GM19324 (cell line): ENCODE results near the gene CRYGN.

Experiments used
- ATAC-seq: cut with Tn5 transposase; IDR thresholded peaks from one replicate; pipeline ENCODE4 v1.9.1; 2021; ENCODE audit warnings: mild to moderate bottlenecking, moderate library complexity; ENCODE audit not compliant: unreplicated experiment, low FRiP score

CRYGN gene

DNA sequence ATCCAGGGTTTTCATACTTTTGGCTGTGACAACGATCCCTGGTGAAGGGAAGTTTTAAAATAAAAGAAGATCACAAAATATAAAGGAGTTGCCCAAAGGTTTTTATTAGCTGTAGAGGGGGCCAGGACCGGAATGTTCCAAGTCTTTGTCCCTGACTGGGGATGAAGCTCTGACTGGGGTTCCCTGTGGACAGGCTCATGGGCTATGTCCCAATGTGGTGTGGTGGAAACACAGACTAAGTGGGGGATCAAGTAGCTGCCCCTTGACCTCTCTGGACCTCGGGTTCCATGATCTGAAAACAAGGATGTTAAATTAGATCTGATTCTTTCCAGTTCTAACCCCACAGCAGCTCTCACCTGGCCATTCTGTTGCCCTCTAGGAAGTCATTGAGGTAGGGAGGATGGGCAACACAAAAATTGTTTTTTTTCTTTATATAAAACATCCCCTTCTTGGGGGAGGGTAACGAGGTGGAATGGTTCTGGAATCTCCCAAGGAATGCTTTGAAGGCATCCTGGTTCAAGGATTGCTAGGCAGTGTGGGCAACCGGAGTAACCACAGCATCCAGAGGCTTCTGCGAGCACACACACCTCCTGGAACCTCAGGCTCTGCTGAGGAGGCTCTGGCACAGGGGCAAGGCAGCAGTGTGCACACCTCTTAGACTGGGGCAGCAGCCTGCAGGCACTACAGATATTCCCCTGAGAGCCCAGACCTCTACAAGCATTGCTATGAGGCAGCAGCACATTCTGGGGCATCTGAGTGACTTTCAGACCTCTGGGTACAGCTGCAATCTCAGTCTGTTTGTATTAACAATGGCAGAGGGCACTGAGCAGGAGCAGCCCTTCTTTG, 21.4 kb upstream of the CRYGN start:
- ATAC-seq = no peak

- no peak for ATAC-seq
These were observed 20.5 kb upstream of the CRYGN start for GRCh38 chr7:151460474-151460855.

DNA sequence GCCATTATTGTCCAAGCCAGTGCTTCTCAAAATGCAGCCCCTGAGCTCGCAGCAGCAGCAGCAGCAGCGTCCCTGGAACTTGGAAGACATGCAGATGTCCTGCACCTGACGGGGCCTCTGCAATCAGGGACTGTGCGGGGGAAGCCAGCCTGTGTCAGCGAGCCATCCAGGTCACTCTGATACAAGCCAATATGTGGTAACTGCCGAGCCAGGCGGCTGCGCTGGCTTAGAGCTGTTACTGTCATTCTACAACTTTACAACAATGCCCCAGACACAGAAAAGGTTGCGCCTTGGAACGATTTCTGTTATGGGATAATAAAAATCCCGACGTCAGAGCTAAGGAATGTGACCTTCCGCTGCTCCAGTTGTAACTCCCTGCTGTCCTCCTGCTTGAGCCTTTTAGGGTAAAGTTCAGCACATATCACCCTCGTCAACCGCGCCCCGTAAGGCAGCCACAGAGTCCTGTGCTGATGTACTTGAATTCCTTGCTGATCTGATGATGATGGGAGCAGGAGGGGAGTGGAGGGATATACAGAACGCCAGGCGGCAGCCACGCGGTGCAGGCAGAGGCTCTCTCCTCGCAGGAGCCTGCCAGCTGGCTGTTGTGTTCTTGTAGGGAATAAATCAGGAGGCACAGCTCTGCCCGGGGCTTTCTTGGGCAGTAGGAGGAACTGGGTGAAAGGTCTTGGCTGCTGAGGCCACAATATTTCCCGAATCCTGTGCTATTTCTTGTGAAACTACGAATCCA, 20.0 kb upstream of the CRYGN start:
- no peak for ATAC-seq

DNA sequence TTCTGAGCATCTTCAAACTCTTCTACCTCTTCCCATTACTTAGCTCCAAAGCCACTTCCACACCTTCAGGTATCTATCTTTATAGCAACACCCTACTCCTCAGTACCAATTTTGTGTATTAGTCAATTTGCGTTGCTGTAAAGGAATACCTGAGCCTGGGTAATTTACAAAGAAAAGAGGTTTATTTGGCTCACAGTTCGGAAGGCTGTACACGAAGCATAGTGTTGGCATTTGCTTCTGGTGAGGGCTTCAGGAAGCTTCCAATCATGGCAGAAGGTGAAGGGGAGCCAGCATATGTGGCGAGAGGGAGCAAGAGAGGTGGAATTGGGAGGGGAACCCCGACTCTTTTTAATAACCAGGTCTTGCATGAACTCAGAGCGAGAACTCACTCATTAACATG, 17.6 kb upstream of the CRYGN start:
- ATAC-seq = no peak

GRCh38 chr7:151456782-151457181, 16.8 kb upstream of the CRYGN start:
- no peak for ATAC-seq

- no peak for ATAC-seq
These were observed 16.3 kb upstream of the CRYGN start for GRCh38 chr7:151456276-151456675.

DNA sequence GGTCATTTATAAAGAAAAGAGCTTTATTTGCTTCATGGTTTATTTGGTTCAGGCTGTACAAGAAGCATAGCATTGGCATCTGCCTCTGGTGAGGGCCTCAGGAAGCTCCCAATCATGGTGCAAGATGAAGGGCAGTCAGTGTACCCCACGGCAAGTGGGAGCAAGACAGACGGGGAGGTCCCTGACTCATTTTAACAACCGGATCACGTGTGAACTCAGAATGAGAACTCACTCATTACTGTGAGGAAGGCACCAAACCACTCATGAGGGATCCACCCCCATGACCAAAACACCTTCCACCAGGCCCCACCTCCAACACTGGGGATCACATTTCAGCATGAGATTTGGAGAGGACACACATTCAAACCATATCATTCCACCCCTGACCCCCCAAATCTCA, 15.7 kb upstream of the CRYGN start:
- ATAC-seq = no peak

GRCh38 chr7:151454932-151455530, 15.1 kb upstream of the CRYGN start:
- no peak for ATAC-seq

DNA sequence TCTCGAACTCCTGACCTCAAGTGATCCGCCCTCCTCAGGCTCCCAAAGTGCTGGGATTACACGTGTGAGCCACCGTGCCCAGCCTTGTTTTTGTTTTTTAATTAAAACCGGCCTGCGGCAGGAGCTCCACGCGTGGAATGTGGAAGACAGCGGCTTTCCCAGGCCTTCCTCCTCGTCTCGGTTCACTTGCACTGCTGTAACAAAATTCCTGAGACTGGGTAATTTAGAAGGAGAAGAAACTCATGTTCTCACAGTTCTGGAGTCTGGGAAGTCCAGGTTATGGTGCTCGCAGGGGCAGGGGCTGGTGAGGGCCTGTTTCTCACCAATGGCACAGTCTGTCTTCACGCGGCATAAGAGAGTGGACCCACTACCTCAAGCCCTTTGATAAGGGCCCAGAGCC, 14.4 kb upstream of the CRYGN start:
- ATAC-seq = no peak

DNA sequence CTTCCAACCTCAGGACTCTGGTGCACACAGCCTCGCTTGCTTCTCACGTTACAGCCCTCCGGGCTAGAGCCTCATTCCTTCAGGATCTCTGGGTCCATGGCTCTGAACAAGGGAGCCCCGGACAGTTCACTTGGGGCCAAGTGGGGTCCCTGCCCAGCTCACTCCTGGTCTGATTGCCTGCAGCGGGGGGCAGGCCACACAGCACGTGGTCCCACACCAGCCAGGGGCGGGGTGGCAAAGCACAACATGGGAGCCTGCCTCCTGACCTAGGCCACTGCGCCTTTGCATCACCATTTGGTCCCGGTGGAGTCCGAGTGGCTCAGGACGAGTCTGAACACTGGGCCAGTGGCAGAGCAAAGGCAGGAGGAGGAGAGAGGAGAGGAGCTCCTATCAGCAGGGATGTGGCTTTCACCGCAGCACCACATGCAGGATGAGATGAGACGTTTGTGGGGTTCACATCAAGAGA, 13.4 kb upstream of the CRYGN start:
- ATAC-seq = no peak

DNA sequence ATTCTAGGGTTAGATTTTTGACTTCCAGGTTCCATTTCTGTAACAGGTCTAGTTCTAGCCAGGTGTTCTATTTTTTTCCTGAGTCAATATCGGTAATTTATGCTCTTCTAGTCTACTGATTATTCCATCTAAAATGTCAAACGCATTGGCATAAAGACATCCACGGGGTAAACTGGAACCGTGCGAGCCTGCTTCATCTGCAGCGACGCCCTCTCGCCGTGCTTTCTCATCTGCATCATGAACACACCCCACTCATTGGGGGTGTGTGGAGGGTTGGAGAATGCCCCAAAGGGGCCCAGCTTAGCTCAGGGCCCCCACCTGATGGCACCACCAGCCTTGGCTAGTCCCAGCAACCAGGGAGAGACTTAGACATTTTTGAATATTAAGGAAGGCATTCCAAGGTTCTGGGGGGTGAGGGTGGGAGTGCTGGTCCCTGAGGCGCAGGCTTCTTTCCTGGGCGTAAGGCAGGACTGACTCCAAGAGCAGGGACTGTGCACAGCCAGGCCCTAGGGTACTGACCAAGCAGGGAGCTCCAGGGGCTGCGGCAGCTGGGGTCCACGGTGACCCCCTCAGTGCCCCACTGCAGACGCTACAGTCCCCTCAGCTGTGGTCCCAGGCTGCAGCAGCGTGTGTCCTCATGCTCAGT, 12.9 kb upstream of the CRYGN start:
- no peak for ATAC-seq

DNA sequence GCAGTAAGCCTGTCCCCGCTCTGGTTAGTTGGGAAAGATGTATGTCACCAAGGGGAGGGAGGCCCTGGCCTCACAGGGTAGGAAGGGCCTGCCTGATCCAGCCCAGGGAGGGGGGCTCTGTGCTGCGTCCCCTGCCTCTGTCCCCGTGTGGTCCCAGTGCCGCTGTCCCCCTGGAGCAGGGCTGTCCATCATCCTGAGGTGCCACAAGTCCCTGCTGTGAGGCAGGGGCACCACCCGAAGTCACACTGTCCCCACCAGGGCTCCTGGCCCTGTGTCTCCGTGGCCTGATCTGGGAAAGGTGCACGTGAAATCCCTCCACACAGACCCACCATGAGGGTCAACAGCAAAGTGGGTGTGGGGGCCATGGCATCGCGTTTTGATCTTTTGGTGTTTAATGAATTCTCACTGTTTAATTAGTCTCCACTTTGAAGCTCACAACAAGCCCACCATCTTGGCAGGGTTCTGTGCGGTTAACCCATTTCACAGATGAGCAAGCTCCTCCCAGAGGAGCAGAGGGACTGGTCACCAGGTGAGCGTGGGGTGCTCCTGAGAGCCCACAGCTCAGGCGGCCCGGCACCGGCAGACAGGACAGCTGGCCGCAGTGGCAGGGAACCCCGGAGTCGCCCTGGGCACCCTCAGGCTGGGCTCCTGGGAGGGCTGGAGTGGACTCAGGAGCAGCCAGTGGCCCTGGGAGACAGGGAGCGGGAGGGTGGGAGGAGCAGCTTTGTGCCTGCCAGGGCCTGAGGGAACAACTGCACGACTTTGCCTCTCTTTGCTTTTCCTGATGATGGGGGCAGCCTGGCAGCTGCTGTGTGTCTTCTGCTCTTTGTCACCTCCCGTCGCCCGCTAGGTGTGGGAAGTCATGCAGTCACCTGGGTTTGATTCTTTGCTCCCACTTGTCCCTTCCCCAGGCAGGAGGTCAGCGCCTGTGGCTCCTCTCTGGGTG, 12.0 kb upstream of the CRYGN start:
- no peak for ATAC-seq

DNA sequence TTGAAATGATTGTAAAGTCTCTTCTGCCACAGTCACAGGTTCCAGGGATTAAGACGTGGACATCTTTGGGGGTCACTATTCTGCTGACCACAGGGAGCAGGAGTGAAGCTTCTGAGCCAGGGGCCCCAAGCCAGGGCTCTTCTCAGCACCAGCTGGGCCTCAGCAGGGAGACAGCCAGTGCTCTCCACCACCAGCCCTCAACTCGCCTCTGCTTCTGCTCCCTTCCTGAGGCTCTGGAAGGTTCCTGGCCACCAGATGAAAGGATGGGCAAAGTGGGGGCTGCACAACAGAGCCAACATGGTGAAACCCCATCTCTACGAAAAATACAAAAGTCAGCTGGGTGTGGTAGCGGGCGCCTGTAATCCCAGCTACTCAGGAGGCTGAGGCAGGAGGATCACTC, 11.2 kb upstream of the CRYGN start:
- ATAC-seq = no peak

DNA sequence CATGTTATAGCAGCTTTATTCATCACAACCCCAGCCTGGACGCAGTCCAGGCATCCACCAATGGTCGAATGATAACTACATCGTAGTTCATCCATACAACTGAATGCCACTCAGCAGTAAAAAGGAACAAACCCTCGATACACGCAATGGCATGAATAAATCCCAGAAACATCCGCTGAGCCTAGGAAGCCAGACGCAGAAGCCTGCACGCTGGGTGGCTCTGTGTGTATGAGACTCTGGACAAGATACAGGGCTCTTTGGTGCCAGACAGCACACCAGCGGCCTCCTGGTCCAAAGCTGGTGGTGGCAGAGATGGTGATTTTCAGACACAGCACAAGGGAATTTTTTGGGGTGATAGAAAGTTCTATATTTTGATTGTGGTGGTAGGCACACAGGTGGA, 10.0 kb upstream of the CRYGN start:
- ATAC-seq = no peak

DNA sequence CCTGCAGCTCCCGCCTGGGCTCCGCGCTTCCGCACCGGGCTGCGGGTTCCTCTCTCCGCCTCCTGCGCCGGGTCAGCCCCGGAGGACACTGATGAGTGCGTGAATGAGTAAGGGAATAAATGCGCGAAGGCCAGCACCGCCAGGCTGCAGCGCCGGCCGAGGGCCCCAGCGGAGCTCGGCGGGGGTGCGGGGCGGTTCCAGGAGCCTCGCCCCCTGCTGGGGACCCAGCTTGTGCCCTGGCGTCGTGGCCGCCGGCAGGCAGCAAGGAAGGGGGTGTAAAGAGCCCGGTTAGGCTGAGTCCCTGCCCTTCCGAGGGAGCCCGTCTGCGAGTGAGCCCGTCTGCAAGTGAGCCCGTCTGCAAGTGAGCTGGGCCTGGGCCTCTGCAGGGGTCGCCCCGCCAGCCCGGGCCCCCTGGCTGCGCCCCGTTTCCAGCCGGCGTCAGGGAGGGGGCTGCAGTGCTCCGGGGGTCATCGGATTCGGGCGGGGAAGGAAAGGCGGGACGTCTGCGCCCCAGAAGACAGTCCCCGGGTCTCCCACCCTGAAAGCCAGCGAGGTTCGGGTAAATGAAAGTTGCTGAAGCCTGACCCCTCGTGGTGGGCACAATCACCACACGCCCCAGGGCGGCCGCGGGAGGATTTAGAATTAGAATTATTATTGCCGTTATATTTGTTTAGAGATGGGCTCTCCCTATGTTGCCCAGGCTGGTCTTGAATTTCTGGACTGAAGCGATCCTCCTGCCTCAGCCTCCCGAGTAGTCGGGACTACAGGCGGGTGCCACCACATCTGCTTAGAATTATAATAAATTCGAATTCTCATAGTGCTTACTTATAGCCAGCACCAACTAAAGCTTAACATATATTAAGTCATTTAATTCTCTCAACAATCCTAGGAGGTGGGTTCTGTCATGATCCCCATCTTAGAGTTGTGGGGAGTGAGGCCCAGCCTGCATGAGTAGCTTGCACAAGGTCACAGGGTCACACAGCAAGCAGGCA, 8.6 kb upstream of the CRYGN start:
- ATAC-seq = no peak

- ATAC-seq = no peak
These were observed 7.9 kb upstream of the CRYGN start for GRCh38 chr7:151447901-151448260.

- ATAC-seq = no peak
These were observed 7.4 kb upstream of the CRYGN start for GRCh38 chr7:151447312-151447711.

- no peak for ATAC-seq
These were observed 6.5 kb upstream of the CRYGN start for GRCh38 chr7:151446412-151446811.

GRCh38 chr7:151444632-151445031, 4.7 kb upstream of the CRYGN start:
- ATAC-seq = no peak
